ENCODE measurements around the gene ITGA2B.

ITGA2B gene

GRCh38 chr17:44359458-44360143 lies 29.8 kb downstream of the ITGA2B start:
- no peak overlapping the region for H3K4me2 ChIP-seq (ENCODE audit: low read length)
- no peaks in the 10 kb centered on the region for H3K27me3 ChIP-seq (ENCODE audit: low read depth, low read length)
- peaks cover 12% of the 10 kb centered on the region for H3K4me1 ChIP-seq (ENCODE audit: low read length)

GRCh38 chr17:44359006-44359405 lies 30.4 kb downstream of the ITGA2B start:
- H3K36me3 ChIP-seq (replicated peaks; ENCODE audit: low read depth, low read length): no peaks in the 10 kb centered on the region
- no peaks in the 10 kb centered on the region for H3K9me3 ChIP-seq (ENCODE audit: insufficient read depth, low read length)
- no peak overlapping the region for H3K4me2 ChIP-seq (ENCODE audit: low read length)
- H3K4me1 ChIP-seq (ENCODE audit: low read length): peaks cover 12% of the 10 kb centered on the region
- H3K27me3 ChIP-seq (ENCODE audit: low read depth, low read length): no peaks in the 10 kb centered on the region
- H3K4me3 ChIP-seq (ENCODE audit: low read length): no peak overlapping the region
- no peaks in the 10 kb centered on the region for H4K20me1 ChIP-seq (ENCODE audit: insufficient read depth, low read length)
- no peak overlapping the region for H3K27ac ChIP-seq (ENCODE audit: low read length)
- H3K79me2 ChIP-seq (ENCODE audit: low read length): no peaks in the 10 kb centered on the region
- TF ChIP-seq CTCF (IDR thresholded peaks at IDR 0.05; ENCODE audit: low read depth, low read length) (no peak), EZH2phosphoT487 (IDR thresholded peaks at IDR 0.05; ENCODE audit: low read depth) (no peak)
- H3K9ac ChIP-seq (ENCODE audit: low read length): no peak overlapping the region
- no peak overlapping the region for H2AFZ ChIP-seq (ENCODE audit: low read depth, low read length)

More at GRCh38 chr17:44359458-44360143, 29.8 kb downstream of the ITGA2B start:
- TF ChIP-seq CTCF (IDR thresholded peaks at IDR 0.05; ENCODE audit: low read depth, low read length) (no peak), EZH2phosphoT487 (IDR thresholded peaks at IDR 0.05; ENCODE audit: low read depth) (no peak)
- Histone ChIP-seq H3K27ac (ENCODE audit: low read length) (no peak overlapping the region), H3K36me3 (replicated peaks; ENCODE audit: low read depth, low read length) (no peaks in the 10 kb centered on the region), H3K9ac (ENCODE audit: low read length) (no peak overlapping the region), H3K4me3 (ENCODE audit: low read length) (no peak overlapping the region), H3K79me2 (ENCODE audit: low read length) (no peaks in the 10 kb centered on the region), H3K9me3 (ENCODE audit: insufficient read depth, low read length) (no peaks in the 10 kb centered on the region), H2AFZ (ENCODE audit: low read depth, low read length) (no peak overlapping the region), H4K20me1 (ENCODE audit: insufficient read depth, low read length) (no peaks in the 10 kb centered on the region)

- Histone ChIP-seq H3K27ac (ENCODE audit: low read length) (no peak overlapping the region), H3K27me3 (ENCODE audit: low read depth, low read length) (no peaks in the 10 kb centered on the region), H3K4me2 (ENCODE audit: low read length) (no peak overlapping the region), H3K36me3 (replicated peaks; ENCODE audit: low read depth, low read length) (peaks cover 3% of the 10 kb centered on the region), H4K20me1 (ENCODE audit: insufficient read depth, low read length) (no peaks in the 10 kb centered on the region), H3K4me1 (ENCODE audit: low read length) (peaks cover 12% of the 10 kb centered on the region; the same call in 1 of the 2 replicates), H3K79me2 (ENCODE audit: low read length) (no peaks in the 10 kb centered on the region), H3K9ac (ENCODE audit: low read length) (no peak overlapping the region), H3K9me3 (ENCODE audit: insufficient read depth, low read length) (no peaks in the 10 kb centered on the region), H2AFZ (ENCODE audit: low read depth, low read length) (no peak overlapping the region), H3K4me3 (ENCODE audit: low read length) (no peak overlapping the region)
- TF ChIP-seq CTCF (IDR thresholded peaks at IDR 0.05; ENCODE audit: low read depth, low read length) (no peak), EZH2phosphoT487 (IDR thresholded peaks at IDR 0.05; ENCODE audit: low read depth) (no peak)
Measured at GRCh38 chr17:44358066-44358465, 31.4 kb downstream of the ITGA2B start.

GRCh38 chr17:44356241-44356640 lies 33.2 kb downstream of the ITGA2B start:
- peaks cover 21% of the 10 kb centered on the region for H3K36me3 ChIP-seq (replicated peaks; ENCODE audit: low read depth, low read length)
- H3K4me1 ChIP-seq (ENCODE audit: low read length): peaks cover 8% of the 10 kb centered on the region; the same call in 1 of the 2 replicates
- TF ChIP-seq EZH2phosphoT487 (IDR thresholded peaks at IDR 0.05; ENCODE audit: low read depth) (no peak), CTCF (IDR thresholded peaks at IDR 0.05; ENCODE audit: low read depth, low read length) (peak; percentile 8; the same call in 1 of the 2 replicates)
- H3K27me3 ChIP-seq (ENCODE audit: low read depth, low read length): no peaks in the 10 kb centered on the region
- no peak overlapping the region for H3K27ac ChIP-seq (ENCODE audit: low read length)
- no peak overlapping the region for H3K4me2 ChIP-seq (ENCODE audit: low read length)
- no peak overlapping the region for H3K4me3 ChIP-seq (ENCODE audit: low read length)
- no peaks in the 10 kb centered on the region for H3K9me3 ChIP-seq (ENCODE audit: insufficient read depth, low read length)
- H3K9ac ChIP-seq (ENCODE audit: low read length): no peak overlapping the region
- H4K20me1 ChIP-seq (ENCODE audit: insufficient read depth, low read length): peaks cover 8% of the 10 kb centered on the region; the same call in 1 of the 2 replicates
- no peak overlapping the region for H2AFZ ChIP-seq (ENCODE audit: low read depth, low read length)
- H3K79me2 ChIP-seq (ENCODE audit: low read length): no peaks in the 10 kb centered on the region

Data from OCI-LY3 (cell line).